HG03378 (cell line): ENCODE measurements around the gene TCF12.
A peak's percentile ranks its signal among the peaks of the same experiment; 100 is the strongest.
"Not testable (repeated sequence)": the region's sequence is repeated elsewhere in the genome, so short reads cannot be mapped to it uniquely, and the experiment has no call there.

Experiments used
- ATAC-seq: cut with Tn5 transposase; IDR thresholded peaks from one replicate; pipeline ENCODE4 v1.9.1; 2021; ENCODE audit warnings: mild to moderate bottlenecking, moderate library complexity; ENCODE audit not compliant: unreplicated experiment

Gene TCF12

DNA sequence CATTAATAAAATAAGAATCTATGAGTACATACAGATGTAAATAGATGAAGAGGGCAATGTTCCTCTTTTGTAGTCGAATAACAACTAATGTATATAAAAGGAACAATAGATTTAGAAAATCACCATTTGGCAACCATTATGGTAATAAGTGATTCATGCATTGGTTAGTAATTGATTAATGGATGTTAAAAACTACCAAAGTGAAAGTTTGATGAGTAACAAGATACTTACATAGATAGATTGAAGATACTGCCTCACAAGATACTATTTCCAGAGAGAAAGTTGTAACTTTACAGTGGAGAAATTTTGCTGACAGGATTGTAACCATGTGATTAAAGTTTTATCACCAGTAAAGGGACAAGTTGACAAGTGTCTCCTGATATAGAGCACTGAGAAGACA lies 55.0 kb downstream of the TCF12 start:
- no peak for ATAC-seq

DNA sequence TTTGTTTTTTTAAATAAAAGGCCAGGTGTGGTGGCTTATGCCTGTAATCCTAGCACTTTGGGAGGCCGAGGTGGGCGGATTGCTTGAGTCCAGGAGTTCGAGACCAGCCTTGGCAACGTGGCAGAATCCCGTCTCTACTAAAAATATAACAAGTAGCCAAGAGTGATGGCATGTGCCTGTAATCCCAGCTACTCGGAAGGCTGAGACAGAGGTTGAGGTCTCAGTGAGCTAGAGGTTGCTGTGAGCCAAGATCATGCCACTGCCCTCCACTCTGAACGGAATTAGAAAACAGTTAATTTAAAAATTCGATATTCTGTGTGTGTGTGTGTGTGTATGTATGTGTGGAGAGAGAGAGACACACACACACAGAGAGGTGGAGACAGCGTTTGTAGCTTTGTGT lies 58.8 kb downstream of the TCF12 start:
- ATAC-seq: no peak

- no peak for ATAC-seq
Measured at GRCh38 chr15:56978898-56979662, 60.6 kb downstream of the TCF12 start.

GRCh38 chr15:56980473-56980872 lies 62.0 kb downstream of the TCF12 start:
- ATAC-seq: no peak

DNA sequence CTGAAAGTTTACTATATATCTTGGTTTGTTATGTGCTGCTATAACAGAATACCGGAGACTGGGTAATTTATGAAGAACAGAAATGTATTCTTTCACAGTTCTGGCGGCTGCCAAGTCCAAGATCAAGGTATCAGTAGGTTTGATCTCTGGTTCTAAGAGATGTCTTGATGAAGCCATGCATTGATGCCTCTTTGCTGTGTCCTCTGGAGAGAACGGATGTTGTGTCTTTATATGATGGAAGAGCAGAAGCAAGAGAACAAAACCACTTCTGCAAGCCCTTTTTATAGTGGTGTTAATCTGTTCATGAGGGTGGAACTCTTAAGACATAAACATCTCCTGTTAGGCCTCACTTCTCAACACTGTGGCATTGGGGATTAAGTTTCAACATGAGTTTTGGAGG lies 62.7 kb downstream of the TCF12 start:
- ATAC-seq: no peak

GRCh38 chr15:56982987-56983386 lies 64.5 kb downstream of the TCF12 start:
- ATAC-seq: no peak

DNA sequence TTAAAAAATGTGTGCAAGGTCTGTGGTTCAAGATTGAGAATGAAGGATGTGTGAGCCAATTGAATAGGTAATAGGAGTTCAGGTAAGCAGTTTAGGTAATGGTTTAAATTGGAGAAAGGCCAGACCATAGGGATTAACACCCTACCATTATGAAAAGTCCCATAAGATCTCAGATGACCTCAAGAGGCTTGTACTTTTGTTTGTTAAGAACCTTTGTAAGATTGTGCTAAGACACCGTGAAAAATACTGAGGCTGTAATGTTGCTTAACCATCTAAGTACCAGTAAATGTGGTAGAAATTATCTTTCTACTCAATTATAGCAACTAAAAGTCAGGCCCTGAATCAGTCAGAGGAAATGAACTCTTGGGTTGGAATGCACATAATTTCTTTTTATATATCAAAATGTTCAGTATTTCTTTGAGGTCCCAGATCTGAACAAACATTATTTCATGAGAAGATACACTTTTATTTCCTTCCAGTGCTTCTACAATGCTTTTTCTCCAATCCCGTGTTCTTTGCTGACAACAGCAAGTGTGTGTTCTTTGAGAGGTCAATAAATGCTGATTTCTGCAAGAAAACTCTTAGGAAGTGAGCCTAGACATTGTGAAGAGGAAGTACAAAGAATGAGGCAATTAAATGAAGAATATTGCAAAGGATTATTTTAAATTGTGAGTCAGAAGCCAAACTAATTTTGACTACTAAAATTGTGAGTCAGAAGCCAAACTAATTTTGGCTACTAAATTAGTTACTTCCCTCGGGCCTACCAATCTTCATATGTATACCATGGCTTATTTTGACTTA lies 66.4 kb downstream of the TCF12 start:
- no peak for ATAC-seq

GRCh38 chr15:56985856-56986255 lies 67.4 kb downstream of the TCF12 start:
- no peak for ATAC-seq

GRCh38 chr15:56987286-56987685 lies 68.8 kb downstream of the TCF12 start:
- no peak for ATAC-seq

GRCh38 chr15:56988219-56988618 lies 69.8 kb downstream of the TCF12 start:
- no peak for ATAC-seq

- peak; percentile 64 for ATAC-seq
Measured at GRCh38 chr15:56989411-56989924, 71.0 kb downstream of the TCF12 start.

DNA sequence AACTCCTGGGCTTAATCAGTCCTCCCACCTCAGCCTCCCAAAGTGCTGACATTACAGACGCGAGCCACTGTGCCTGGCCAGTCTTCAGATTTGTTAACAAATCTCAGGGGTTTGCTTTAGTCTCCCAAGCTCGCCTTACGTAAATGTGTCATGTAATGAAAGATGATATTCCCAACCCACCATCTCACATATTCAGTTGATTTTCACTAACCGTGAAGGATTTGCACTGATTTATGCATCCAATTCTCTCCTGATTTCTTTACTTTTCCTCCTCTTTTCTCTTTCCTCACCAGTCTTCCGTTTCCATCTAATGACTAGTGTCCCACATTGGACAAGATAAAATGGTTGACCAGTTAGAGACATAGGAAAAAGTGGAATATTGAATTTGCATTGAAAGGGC lies 72.6 kb downstream of the TCF12 start:
- no peak for ATAC-seq

DNA sequence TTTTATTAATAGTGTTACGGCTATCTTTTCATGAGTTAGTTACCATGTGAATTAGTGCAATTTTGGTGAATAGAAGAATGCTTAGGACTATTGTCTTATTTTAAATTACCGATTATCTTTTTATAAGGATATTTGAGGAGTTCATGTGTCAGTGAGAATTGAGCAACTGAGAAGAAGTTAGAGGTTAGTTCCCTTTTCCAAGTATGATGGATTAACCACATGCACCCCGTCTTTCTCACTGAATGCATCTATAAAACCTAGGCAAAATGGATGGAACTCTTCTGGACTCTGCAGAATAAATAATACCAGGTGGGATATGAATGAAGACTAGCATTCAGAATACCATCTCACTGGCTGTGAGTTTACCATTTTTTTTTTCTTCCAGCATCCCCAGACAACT lies 74.3 kb downstream of the TCF12 start:
- no peak for ATAC-seq

GRCh38 chr15:56994280-56994679 lies 75.8 kb downstream of the TCF12 start:
- no peak for ATAC-seq

DNA sequence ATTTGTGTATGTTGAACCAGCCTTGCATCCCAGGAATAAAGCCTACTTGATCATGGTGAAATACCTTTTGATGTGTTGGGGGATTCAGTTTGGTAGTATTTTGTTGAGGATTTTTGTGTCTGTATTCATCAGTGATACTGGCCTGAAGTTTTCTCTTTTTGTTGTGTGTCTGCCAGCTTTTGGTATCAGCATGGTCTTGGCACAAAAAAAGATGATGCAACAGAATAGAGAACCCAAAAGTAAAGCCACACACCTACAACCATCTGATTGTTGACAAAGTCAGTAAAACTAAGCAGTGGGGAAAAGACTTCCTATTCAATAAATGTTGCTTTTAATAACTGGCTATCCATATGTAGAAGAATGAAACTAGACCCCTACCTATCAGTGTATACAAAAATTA lies 77.6 kb downstream of the TCF12 start:
- no peak for ATAC-seq

DNA sequence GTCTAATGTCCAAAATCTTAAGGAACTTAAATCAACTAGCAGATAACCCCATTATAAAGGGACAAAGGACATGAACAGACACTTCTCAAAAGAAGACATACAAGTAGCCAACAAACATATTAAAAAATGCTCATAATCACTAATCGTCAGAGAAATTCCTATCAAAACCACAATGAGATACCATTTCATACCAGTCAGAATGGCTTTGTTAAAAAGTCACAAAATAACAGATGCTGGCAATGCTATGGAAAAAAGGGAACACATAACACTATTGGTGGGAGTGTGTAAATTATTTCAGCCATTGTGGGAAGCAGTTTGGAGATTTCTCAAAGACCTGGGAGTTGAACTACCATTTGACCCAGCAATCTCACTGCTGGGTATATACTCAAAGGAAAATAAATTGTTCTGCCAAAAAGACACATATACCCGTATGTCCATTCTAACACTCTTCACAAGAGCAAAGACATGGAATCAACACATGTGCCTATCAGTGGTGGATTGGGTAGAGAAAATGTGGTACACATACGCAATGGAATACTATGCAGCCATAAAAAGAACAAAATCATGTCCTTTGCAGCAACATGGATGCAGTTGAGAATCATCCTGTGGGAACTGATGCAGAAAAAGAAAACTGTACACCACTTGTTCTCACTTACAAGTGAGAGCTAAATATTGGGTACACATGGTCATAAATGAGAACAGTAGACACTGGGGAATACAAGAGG lies 78.5 kb downstream of the TCF12 start:
- no peak for ATAC-seq

- ATAC-seq: no peak
Measured at GRCh38 chr15:57003418-57003817, 85.0 kb downstream of the TCF12 start.

- ATAC-seq: no peak
Measured at GRCh38 chr15:57005244-57005643, 86.8 kb downstream of the TCF12 start.

DNA sequence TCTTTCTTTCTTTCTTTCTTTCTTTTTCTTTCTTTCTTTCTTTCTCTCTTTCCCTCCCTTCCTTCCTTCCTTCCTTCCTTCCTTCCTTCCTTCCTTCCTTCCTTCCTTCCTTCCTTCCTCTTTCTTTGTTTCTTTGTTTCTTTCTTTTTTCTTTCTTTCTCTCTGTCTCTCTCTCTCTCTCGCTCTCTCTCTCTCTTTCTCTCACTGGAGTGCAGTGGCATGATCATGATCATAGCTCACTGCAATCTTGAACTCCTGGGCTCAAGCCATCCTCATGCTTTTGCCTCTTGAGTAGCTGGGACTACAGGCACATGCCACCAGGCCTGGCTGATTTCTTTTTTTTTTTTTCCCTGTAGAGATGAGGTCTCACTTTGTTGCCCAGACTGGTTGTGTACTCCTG lies 89.4 kb downstream of the TCF12 start:
- ATAC-seq: not testable (repeated sequence)

DNA sequence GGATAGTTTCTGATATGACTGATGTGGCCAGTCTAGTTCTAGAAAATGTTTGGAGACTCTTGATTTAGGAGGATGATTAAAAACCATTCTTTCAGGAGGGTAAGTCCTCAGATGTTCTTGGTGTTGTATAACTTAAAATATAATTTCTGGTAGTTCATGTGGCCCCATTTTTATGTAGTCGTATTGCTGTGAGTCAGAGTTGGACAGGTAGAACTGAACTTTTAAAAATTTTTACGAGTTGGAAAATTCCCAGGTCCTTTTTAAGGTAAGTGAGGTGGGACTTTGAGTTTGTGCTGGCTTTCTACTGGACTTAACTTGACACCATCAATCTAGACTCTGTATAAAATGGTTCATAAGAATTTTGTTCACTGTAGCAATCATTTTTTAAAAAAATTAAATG lies 92.3 kb downstream of the TCF12 start:
- ATAC-seq: no peak

GRCh38 chr15:57012556-57012955 lies 94.1 kb downstream of the TCF12 start:
- no peak for ATAC-seq
